HG02623 (cell line): ENCODE measurements around the gene AMZ1.
"Not testable (repeated sequence)": the region's sequence is repeated elsewhere in the genome, so short reads cannot be mapped to it uniquely, and the experiment has no call there.

Source experiments
- ATAC-seq: cut with Tn5 transposase; IDR thresholded peaks from one replicate; pipeline ENCODE4 v1.9.1; 2021; ENCODE audit warnings: moderate library complexity; ENCODE audit not compliant: unreplicated experiment

Gene AMZ1

GRCh38 chr7:2709553-2710285, 21.7 kb downstream of the AMZ1 start:
- ATAC-seq = peak; percentile 75

GRCh38 chr7:2710286-2710655, 22.3 kb downstream of the AMZ1 start:
- peak; percentile 44 for ATAC-seq

GRCh38 chr7:2710901-2711551, 23.0 kb downstream of the AMZ1 start:
- ATAC-seq = no peak

- no peak for ATAC-seq
Measured at GRCh38 chr7:2711895-2712675, 24.1 kb downstream of the AMZ1 start.

GRCh38 chr7:2713370-2713769, 25.4 kb downstream of the AMZ1 start:
- no peak for ATAC-seq

- ATAC-seq = no peak
Measured at GRCh38 chr7:2713978-2714377, 26.0 kb downstream of the AMZ1 start.

GRCh38 chr7:2714636-2715035, 26.6 kb downstream of the AMZ1 start:
- ATAC-seq = no peak

GRCh38 chr7:2715341-2716231, 27.6 kb downstream of the AMZ1 start:
- ATAC-seq = no peak

- no peak for ATAC-seq
Measured at GRCh38 chr7:2716488-2716887, 28.5 kb downstream of the AMZ1 start.

GRCh38 chr7:2716906-2717292, 28.9 kb downstream of the AMZ1 start:
- ATAC-seq = no peak

- ATAC-seq = no peak
Measured at GRCh38 chr7:2717293-2718261, 29.6 kb downstream of the AMZ1 start.

- ATAC-seq = no peak
Measured at GRCh38 chr7:2718296-2718965, 30.4 kb downstream of the AMZ1 start.

GRCh38 chr7:2719007-2719406, 31.0 kb downstream of the AMZ1 start:
- ATAC-seq = no peak

GRCh38 chr7:2720024-2720423, 32.0 kb downstream of the AMZ1 start:
- no peak for ATAC-seq

- ATAC-seq = no peak
Measured at GRCh38 chr7:2721842-2722241, 33.8 kb downstream of the AMZ1 start.

GRCh38 chr7:2722591-2722990, 34.6 kb downstream of the AMZ1 start:
- no peak for ATAC-seq

GRCh38 chr7:2723138-2723850, 35.3 kb downstream of the AMZ1 start:
- ATAC-seq = no peak

- ATAC-seq = not testable (repeated sequence)
Measured at GRCh38 chr7:2724036-2724435, 36.0 kb downstream of the AMZ1 start.
